CD4-positive, CD25-positive, alpha-beta regulatory T cell (primary cell): ENCODE data around the gene RIMBP2. TPM values are rescaled to one million over a fixed set of nuclear protein-coding genes. Genes with fewer than 3 reads are reported as not detected.

Experiments used
- ATAC-seq, 2 donors: fragments of 150-1000 bp; cut with Tn5 transposase; one replicate each; pipeline ENCODE4 v1.10.0; 2021; ENCODE audit warnings: low read depth in 2 of 2, moderate number of reproducible peaks in 2 of 2, moderate library complexity in 1 of 2
- DNase-seq, 3 donors: peaks; one replicate each; pipeline versions ENCODE4 v3.0.0 to v3.0.0-alpha.2; 2012 to 2022; ENCODE audit warnings: mixed read lengths in 1 of 3
- H3K27ac ChIP-seq: one replicate; pipeline ENCODE4 v1.7.0; 2013; ENCODE audit warnings: mild to moderate bottlenecking, low read length; ENCODE audit not compliant: insufficient read depth, poor library complexity, severe bottlenecking
- H3K27me3 ChIP-seq: one replicate; pipeline ENCODE4 v1.7.0; 2013; ENCODE audit warnings: low read length; ENCODE audit not compliant: control insufficient read depth, insufficient read depth
- H3K36me3 ChIP-seq: one replicate; pipeline ENCODE4 v1.7.0; 2013; ENCODE audit warnings: mild to moderate bottlenecking, low read length, moderate library complexity; ENCODE audit not compliant: control insufficient read depth, insufficient read depth
- H3K4me1 ChIP-seq: 2 replicates; pipeline ENCODE4 v1.7.0; 2013; ENCODE audit warnings: mild to moderate bottlenecking, low read length; ENCODE audit not compliant: insufficient read depth, control insufficient read depth, poor library complexity, severe bottlenecking
- H3K4me3 ChIP-seq: one replicate; pipeline ENCODE4 v1.7.0; 2013; ENCODE audit warnings: low read depth, mild to moderate bottlenecking, low read length, moderate library complexity
- H3K9me3 ChIP-seq, 2 experiments: 1 replicate in 1 of 2; 2 replicates in 1 of 2; pipeline ENCODE4 v1.7.0; 2013; ENCODE audit warnings: low read length in 2 of 2, mild to moderate bottlenecking in 1 of 2, moderate library complexity in 1 of 2; ENCODE audit not compliant: control insufficient read depth in 2 of 2
- H3K27ac Mint-ChIP-seq, 3 donors: one replicate each; pipeline ENCODE4 v1.8.0; 2020 to 2022; ENCODE audit warnings: mild to moderate bottlenecking in 3 of 3, mixed read lengths in 3 of 3, moderate library complexity in 2 of 3
- H3K27me3 Mint-ChIP-seq: one replicate; pipeline ENCODE4 v1.8.0; 2022; ENCODE audit warnings: mild to moderate bottlenecking, mixed read lengths
- H3K36me3 Mint-ChIP-seq: one replicate; pipeline ENCODE4 v1.8.0; 2020; ENCODE audit warnings: mixed read lengths
- H3K4me1 Mint-ChIP-seq, 4 donors: one replicate each; pipeline ENCODE4 v1.8.0; 2020 to 2022; ENCODE audit warnings: mixed read lengths in 4 of 4, mild to moderate bottlenecking in 1 of 4
- H3K4me3 Mint-ChIP-seq, 4 donors: one replicate each; pipeline ENCODE4 v1.8.0; 2020 to 2022; ENCODE audit warnings: mild to moderate bottlenecking in 4 of 4, mixed read lengths in 4 of 4, moderate library complexity in 3 of 4
- H3K9me3 Mint-ChIP-seq, 7 donors: one replicate each; pipeline ENCODE4 v1.8.0; 2020 to 2022; ENCODE audit warnings: mixed read lengths in 7 of 7, mild to moderate bottlenecking in 3 of 7, moderate library complexity in 2 of 7
- polyA plus RNA-seq, 4 donors: library from polyadenylated mRNA; unstranded; fragments of 300-500 nt; fragmentation: Illumina TruSeq; gene quantifications; one replicate each; pipeline ENCODE4 v1.2.3, GENCODE V29; 2021
- total RNA-seq: library from RNA; stranded (reverse); gene quantifications from one replicate; pipeline ENCODE4 v1.2.3, GENCODE V29; 2022

Gene RIMBP2
- total and polyA plus RNA-seq, 5 donors from 2014 or later: not detected

DNA sequence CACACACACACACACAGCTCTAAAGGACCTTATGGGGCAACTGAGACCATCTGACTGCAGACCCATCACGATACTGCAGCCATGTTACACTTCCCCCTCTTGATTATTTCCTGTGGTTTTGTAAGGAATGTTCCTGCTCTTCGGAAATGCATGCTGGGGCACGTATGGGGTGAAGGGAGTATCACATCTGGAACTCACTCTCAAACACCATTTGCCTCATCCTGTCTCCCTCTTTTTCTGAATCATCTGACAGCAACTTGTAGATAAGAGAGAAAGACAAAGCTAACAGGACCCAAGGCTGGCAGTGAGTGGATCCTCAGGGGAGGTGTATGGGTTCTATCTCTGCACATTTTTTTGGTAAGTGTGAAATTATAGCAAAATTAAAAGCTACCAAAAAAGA lies 50.3 kb downstream of the RIMBP2 start:
- Histone ChIP-seq H3K27ac (no peak overlapping the region), H3K27me3 (no peaks in the 10 kb centered on the region), H3K4me3 (no peak overlapping the region), H3K36me3 (no peaks in the 10 kb centered on the region), H3K9me3 (no peaks in the 10 kb centered on the region), H3K4me1 (no peaks in the 10 kb centered on the region)
- Mint-ChIP-seq H3K36me3 (no peaks in the 10 kb centered on the region), H3K27me3 (peaks cover 9% of the 10 kb centered on the region), H3K4me1 (no peaks in the 10 kb centered on the region), H3K27ac (no peak overlapping the region), H3K4me3 (no peak overlapping the region), H3K9me3 (peaks cover 0 to 10% (median 3%) of the 10 kb centered on the region in 7 donors)
- DNase-seq: no peak
- ATAC-seq: no peak

DNA sequence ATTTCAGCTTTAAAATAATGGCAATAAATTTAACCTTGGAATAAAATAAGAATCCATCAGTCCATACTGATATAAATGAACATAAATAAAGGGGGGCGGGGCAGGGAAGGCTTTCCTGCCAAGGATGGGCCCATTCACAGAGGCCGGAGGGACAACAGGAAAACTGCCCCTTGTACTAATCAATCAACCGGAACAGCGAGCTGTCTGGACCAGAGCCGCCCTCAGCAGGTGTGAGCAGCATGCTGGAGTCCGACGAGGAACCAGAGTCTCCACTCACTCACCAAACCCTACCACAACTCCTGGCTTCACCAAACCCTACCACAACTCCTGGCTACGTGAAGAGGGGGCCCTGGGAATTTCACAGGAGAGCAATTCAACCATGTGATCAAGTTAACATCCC lies 51.3 kb downstream of the RIMBP2 start:
- Mint-ChIP-seq H3K9me3 (peaks cover 0 to 10% (median 4%) of the 10 kb centered on the region in 7 donors), H3K27ac (no peak overlapping the region), H3K4me3 (no peak overlapping the region), H3K36me3 (no peaks in the 10 kb centered on the region), H3K27me3 (peaks cover 9% of the 10 kb centered on the region), H3K4me1 (no peaks in the 10 kb centered on the region)
- no peak overlapping the region for H3K4me3 ChIP-seq
- H3K4me1 ChIP-seq: no peaks in the 10 kb centered on the region
- DNase-seq: no peak
- no peaks in the 10 kb centered on the region for H3K27me3 ChIP-seq
- H3K36me3 ChIP-seq: no peaks in the 10 kb centered on the region
- ATAC-seq: no peak
- no peak overlapping the region for H3K27ac ChIP-seq
- no peaks in the 10 kb centered on the region for H3K9me3 ChIP-seq

DNA sequence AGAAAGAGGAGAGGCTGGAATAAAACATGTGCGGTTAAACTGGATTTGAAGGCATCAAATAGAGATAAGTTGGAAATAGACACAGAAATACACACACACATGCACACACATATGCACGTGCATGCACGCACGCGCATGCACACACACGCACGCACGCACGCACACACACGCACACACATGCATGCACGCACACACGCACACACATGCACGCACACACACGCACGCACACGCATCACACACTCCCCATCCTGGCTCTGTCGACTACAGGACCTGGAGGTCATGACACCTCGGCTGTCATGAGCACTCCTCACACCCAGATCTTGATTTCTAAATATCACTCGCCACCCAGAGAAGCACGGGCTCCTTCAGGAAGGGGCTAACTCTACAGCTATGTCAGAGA lies 51.8 kb downstream of the RIMBP2 start:
- Histone ChIP-seq H3K27ac (no peak overlapping the region), H3K9me3 (no peaks in the 10 kb centered on the region), H3K4me3 (no peak overlapping the region), H3K27me3 (no peaks in the 10 kb centered on the region), H3K36me3 (no peaks in the 10 kb centered on the region), H3K4me1 (no peaks in the 10 kb centered on the region)
- Mint-ChIP-seq H3K36me3 (no peaks in the 10 kb centered on the region), H3K4me3 (no peak overlapping the region), H3K27ac (no peak overlapping the region), H3K9me3 (peaks cover 0 to 10% (median 3%) of the 10 kb centered on the region in 7 donors), H3K4me1 (no peaks in the 10 kb centered on the region), H3K27me3 (peaks cover 9% of the 10 kb centered on the region)
- DNase-seq (no peak), ATAC-seq (no peak)

DNA sequence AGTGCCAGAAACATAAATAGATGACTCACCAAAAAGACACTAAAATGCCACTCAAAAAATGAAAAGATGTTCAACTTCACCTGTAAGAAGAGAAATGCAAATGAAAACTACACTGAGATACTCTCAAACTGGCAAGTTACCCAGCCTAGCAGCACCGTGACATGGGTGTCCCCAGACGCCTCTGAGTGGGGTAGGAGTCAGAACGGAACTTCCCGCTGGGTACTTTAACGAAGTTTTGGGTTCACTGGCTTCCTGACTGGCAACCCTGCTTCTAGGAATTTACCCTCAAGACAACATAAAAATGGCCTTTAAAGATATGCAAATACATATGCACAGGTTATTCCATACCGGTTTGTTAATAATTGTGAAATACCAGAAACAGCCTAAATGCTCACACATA lies 52.6 kb downstream of the RIMBP2 start:
- H3K27ac ChIP-seq: no peak overlapping the region
- H3K27me3 ChIP-seq: no peaks in the 10 kb centered on the region
- Mint-ChIP-seq H3K27ac (no peak overlapping the region), H3K27me3 (peaks cover 9% of the 10 kb centered on the region), H3K4me3 (no peak overlapping the region), H3K4me1 (no peaks in the 10 kb centered on the region), H3K9me3 (peaks cover 0 to 10% (median 3%) of the 10 kb centered on the region in 7 donors), H3K36me3 (no peaks in the 10 kb centered on the region)
- H3K9me3 ChIP-seq: no peaks in the 10 kb centered on the region
- H3K36me3 ChIP-seq: no peaks in the 10 kb centered on the region
- DNase-seq (no peak), ATAC-seq (no peak)
- H3K4me1 ChIP-seq: no peaks in the 10 kb centered on the region
- no peak overlapping the region for H3K4me3 ChIP-seq

DNA sequence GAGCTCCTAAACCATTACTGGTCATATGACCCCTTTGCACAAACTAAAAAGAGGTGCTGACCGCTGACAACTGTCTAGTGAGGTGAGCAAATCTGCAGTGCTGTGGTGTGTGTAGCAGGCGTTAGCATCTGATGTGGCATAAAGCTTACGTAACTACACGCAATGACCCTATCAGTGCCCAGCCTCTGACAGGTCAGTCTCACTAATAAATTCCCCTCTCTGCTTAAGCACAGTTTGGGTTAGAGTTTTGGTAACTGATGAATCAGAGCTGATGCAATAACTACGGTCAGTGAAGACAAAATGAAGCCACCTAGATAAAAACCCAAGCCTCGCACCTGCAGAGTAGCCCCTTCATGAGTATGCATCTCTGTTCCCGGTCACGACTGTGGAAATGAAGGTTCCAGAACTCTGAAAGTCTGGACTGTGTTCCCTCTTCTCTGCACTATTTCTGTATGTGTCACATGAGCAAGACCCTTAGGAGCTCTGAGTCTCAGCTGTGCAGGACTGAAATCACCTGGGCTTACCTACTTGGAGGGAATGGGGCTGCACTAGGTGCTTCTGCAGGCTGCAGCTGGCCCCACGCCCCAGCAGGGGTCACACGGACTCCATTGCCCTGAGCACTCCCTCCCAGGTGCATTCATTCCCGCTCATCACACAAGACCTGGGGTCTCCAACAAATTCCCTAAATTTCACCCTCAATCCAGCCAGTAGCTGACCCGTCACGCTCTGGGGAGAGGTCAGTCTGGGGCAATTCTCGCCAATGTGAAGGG lies 54.4 kb downstream of the RIMBP2 start:
- Mint-ChIP-seq H3K27me3 (peaks cover 4% of the 10 kb centered on the region), H3K27ac (no peak overlapping the region), H3K36me3 (no peaks in the 10 kb centered on the region), H3K4me3 (no peak overlapping the region), H3K9me3 (peaks cover 0 to 2% (median 0%) of the 10 kb centered on the region in 7 donors), H3K4me1 (no peaks in the 10 kb centered on the region)
- Histone ChIP-seq H3K36me3 (no peaks in the 10 kb centered on the region), H3K9me3 (no peaks in the 10 kb centered on the region), H3K4me1 (no peaks in the 10 kb centered on the region), H3K27ac (no peak overlapping the region), H3K4me3 (no peak overlapping the region), H3K27me3 (no peaks in the 10 kb centered on the region)
- ATAC-seq: no peak
- DNase-seq: no peak

DNA sequence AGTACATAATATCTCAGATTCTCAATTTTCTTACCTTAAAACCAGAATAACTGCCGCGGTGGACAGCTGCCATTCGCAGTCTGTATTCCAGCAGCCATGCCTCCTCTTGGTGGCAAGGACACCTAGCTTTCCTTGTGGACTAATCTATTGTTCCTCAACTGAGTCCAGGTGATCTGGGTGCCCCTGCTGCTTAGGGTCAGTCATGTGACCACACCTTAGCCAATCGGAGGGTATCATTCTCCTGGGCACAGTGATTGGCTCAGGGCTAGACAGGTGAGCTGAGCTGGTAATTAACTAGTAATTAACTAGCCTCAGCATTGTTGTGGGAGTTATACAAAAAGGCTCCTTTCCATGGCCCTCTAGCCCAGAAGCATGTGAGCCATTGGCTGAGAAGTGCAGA lies 55.0 kb downstream of the RIMBP2 start:
- Histone ChIP-seq H3K36me3 (no peaks in the 10 kb centered on the region), H3K4me3 (no peak overlapping the region), H3K9me3 (no peaks in the 10 kb centered on the region), H3K27me3 (no peaks in the 10 kb centered on the region), H3K27ac (no peak overlapping the region), H3K4me1 (no peaks in the 10 kb centered on the region)
- Mint-ChIP-seq H3K27ac (no peak overlapping the region), H3K4me3 (no peak overlapping the region), H3K36me3 (no peaks in the 10 kb centered on the region), H3K27me3 (peaks cover under 1% of the 10 kb centered on the region), H3K4me1 (no peaks in the 10 kb centered on the region), H3K9me3 (peaks cover 0 to 2% (median 0%) of the 10 kb centered on the region in 7 donors)
- DNase-seq (no peak), ATAC-seq (no peak)

DNA sequence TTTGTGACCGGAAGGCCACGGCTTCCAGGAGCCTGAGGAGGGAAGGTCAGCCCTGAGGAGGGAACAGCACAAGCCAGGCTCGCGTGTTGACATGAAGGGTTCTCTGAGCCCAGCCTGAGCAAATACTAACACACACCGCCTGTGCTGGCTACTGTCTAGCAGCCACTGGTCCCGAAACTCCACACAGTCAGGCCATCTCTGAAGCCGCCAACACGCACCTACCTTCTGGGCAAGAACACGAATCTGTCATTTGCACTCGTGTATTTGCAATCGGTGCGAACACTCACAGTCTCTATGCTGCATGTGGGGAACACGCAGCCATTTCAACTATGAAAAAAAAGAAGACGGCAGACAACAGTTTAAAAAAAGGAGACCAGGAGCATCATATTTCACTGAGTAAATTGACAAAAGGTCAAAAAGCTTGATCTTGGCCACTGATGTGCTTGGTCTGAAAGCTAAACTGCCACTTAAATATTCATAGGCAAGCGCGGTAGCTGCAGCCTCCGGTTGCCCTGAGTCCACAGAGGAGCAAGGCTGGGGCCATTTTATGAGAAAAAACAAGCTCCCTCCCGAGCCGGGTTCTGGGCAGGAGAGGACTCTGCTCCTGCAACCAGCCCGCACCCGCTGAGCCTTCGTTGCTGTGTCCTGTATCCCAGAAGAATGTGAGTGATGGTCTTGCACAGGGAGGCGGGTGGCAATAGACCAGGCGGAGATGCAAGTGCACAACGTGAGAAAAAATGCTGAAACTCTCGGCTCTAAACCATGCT lies 57.8 kb downstream of the RIMBP2 start:
- H3K4me1 Mint-ChIP-seq: no peaks in the 10 kb centered on the region
- H3K36me3 Mint-ChIP-seq: no peaks in the 10 kb centered on the region
- H3K9me3 ChIP-seq: no peaks in the 10 kb centered on the region
- no peak overlapping the region for H3K4me3 Mint-ChIP-seq
- no peak overlapping the region for H3K27ac ChIP-seq
- no peaks in the 10 kb centered on the region for H3K36me3 ChIP-seq
- H3K27me3 Mint-ChIP-seq: no peaks in the 10 kb centered on the region
- no peak overlapping the region for H3K27ac Mint-ChIP-seq
- no peaks in the 10 kb centered on the region for H3K27me3 ChIP-seq
- DNase-seq (no peak), ATAC-seq (no peak)
- no peaks in the 10 kb centered on the region for H3K4me1 ChIP-seq
- no peak overlapping the region for H3K4me3 ChIP-seq
- peaks cover 0 to 3% (median 0%) of the 10 kb centered on the region in 7 donors for H3K9me3 Mint-ChIP-seq
